Hematopoietic multipotent progenitor cell (in vitro differentiated cells): Measurements from ENCODE around the gene SPTLC2. TPM values are rescaled to one million over a fixed set of nuclear protein-coding genes. Genes with fewer than 3 reads are reported as not detected.
"Not testable (repeated sequence)": the region's sequence is repeated elsewhere in the genome, so short reads cannot be mapped to it uniquely, and the experiment has no call there.

Source experiments
- DNase-seq, 3 donors: peaks; one replicate each; pipeline ENCODE4 v3.0.0-alpha.2; 2011 to 2015; ENCODE audit warnings: low read depth in 2 of 3, low spot score in 2 of 3
- total RNA-seq: library from RNA; depleted of rRNA; stranded (reverse); fragments of >200 nt; gene quantifications from one replicate; pipeline ENCODE4 v1.2.3, GENCODE V29; 2012

SPTLC2 gene
- total RNA-seq, 1 donor, result 66.2 TPM

GRCh38 chr14:77554816-77555599 lies 61.4 kb downstream of the SPTLC2 start:
- no peak for DNase-seq

GRCh38 chr14:77554207-77554606 lies 62.2 kb downstream of the SPTLC2 start:
- peak in 1 of 3 donors; percentile 48 for DNase-seq

GRCh38 chr14:77549451-77549850 lies 67.0 kb downstream of the SPTLC2 start:
- no peak for DNase-seq

- peak in 1 of 3 donors; percentile 10 for DNase-seq
These were observed 68.8 kb downstream of the SPTLC2 start for GRCh38 chr14:77547512-77548180.

GRCh38 chr14:77545171-77545570 lies 71.3 kb downstream of the SPTLC2 start:
- not testable (repeated sequence) for DNase-seq

- no peak for DNase-seq
These were observed 71.9 kb downstream of the SPTLC2 start for GRCh38 chr14:77544571-77544970.

- DNase-seq, result no peak
These were observed 72.7 kb downstream of the SPTLC2 start for GRCh38 chr14:77543637-77544334.

GRCh38 chr14:77543240-77543551 lies 73.2 kb downstream of the SPTLC2 start:
- no peak for DNase-seq

- DNase-seq, result peak in 2 of 3 donors; percentile 47 to 56
These were observed 73.8 kb downstream of the SPTLC2 start for GRCh38 chr14:77542421-77543239.

- DNase-seq, result peak in 1 of 3 donors; percentile 37
These were observed 74.5 kb downstream of the SPTLC2 start for GRCh38 chr14:77541905-77542304.

GRCh38 chr14:77536951-77537350 lies 79.5 kb downstream of the SPTLC2 start:
- DNase-seq, result not testable (repeated sequence)

GRCh38 chr14:77531071-77531470 lies 85.4 kb downstream of the SPTLC2 start:
- DNase-seq, result no peak

GRCh38 chr14:77529963-77530362 lies 86.5 kb downstream of the SPTLC2 start:
- DNase-seq, result no peak

GRCh38 chr14:77529213-77529612 lies 87.2 kb downstream of the SPTLC2 start:
- DNase-seq, result no peak

GRCh38 chr14:77528701-77529100 lies 87.7 kb downstream of the SPTLC2 start:
- not testable (repeated sequence) for DNase-seq

GRCh38 chr14:77526266-77526665 lies 90.2 kb downstream of the SPTLC2 start:
- no peak for DNase-seq

GRCh38 chr14:77524536-77524935 lies 91.9 kb downstream of the SPTLC2 start:
- DNase-seq, result no peak

- DNase-seq, result no peak
These were observed 93.3 kb downstream of the SPTLC2 start for GRCh38 chr14:77523109-77523508.

GRCh38 chr14:77520555-77520954 lies 95.9 kb downstream of the SPTLC2 start:
- no peak for DNase-seq

GRCh38 chr14:77516126-77516525 lies 100.3 kb downstream of the SPTLC2 start:
- no peak for DNase-seq
